CD4-positive, alpha-beta T cell (primary cell): Measurements from ENCODE around the gene KLHL14. TPM values are rescaled to one million over a fixed set of nuclear protein-coding genes. Genes with fewer than 3 reads are reported as not detected.

ENCODE experiments used
- ATAC-seq: fragments of 200-7000 bp; cut with Tn5 transposase; one replicate; pipeline ENCODE4 v1.10.0; 2022; ENCODE audit warnings: mild to moderate bottlenecking; ENCODE audit not compliant: poor library complexity
- CTCF ChIA-PET: fragments of 350-600 bp; sonication (Branson Sonifier 250); formaldehyde crosslinking; loops from one replicate; lab custom pipeline; 2021; ENCODE audit warnings: antibody characterized with exemption, inconsistent platforms; lab: Charles Lee
- POLR2A ChIA-PET: fragments of 350-600 bp; sonication (Branson Sonifier 250); formaldehyde crosslinking; loops from one replicate; lab custom pipeline; 2021; ENCODE audit warnings: antibody characterized with exemption, inconsistent platforms; lab: Charles Lee
- DNase-seq, 14 experiments: peaks; one replicate each; pipeline ENCODE4 v3.0.0-alpha.2; 2013 to 2020; ENCODE audit warnings: mixed read lengths in 2 of 14
- H3K27ac ChIP-seq, 2 donors: one replicate each; pipeline versions ENCODE4 v1.5.1 to v1.7.0; 2013; ENCODE audit warnings: low read length in 2 of 2, low read depth in 1 of 2, mild to moderate bottlenecking in 1 of 2
- H3K27me3 ChIP-seq, 2 experiments: 1 replicate in 1 of 2; 2 replicates in 1 of 2; pipeline versions ENCODE4 v1.6.1 to v1.7.0; 2013; ENCODE audit warnings: low read length in 2 of 2, control low read depth in 1 of 2, mild to moderate bottlenecking in 1 of 2, moderate library complexity in 1 of 2; ENCODE audit not compliant: insufficient read depth in 2 of 2, control insufficient read depth in 1 of 2
- H3K36me3 ChIP-seq: one replicate; pipeline ENCODE4 v1.6.1; 2013; ENCODE audit warnings: low read length, control low read depth; ENCODE audit not compliant: insufficient read depth
- H3K4me1 ChIP-seq: one replicate; pipeline ENCODE4 v1.6.1; 2013; ENCODE audit warnings: low read length, control low read depth; ENCODE audit not compliant: insufficient read depth
- H3K4me3 ChIP-seq: one replicate; pipeline ENCODE4 v1.5.1; 2013; ENCODE audit warnings: mild to moderate bottlenecking, low read length, moderate library complexity
- H3K9me3 ChIP-seq, 2 experiments: 1 replicate in 1 of 2; 2 replicates in 1 of 2; pipeline versions ENCODE4 v1.6.1 to v1.7.0; 2013; ENCODE audit warnings: low read length in 2 of 2, mild to moderate bottlenecking in 2 of 2, control low read depth in 1 of 2, moderate library complexity in 1 of 2; ENCODE audit not compliant: control insufficient read depth in 1 of 2, insufficient read depth in 1 of 2
- H3K27ac Mint-ChIP-seq: one replicate; pipeline ENCODE4 v1.8.0; 2020; ENCODE audit warnings: mixed read lengths
- H3K27me3 Mint-ChIP-seq: one replicate; pipeline ENCODE4 v1.8.0; 2021; ENCODE audit warnings: mixed read lengths
- H3K36me3 Mint-ChIP-seq: one replicate; pipeline ENCODE4 v1.8.0; 2021; ENCODE audit warnings: low read depth, mixed read lengths
- H3K4me1 Mint-ChIP-seq: one replicate; pipeline ENCODE4 v1.8.0; 2021; ENCODE audit warnings: low read depth, mixed read lengths
- H3K4me3 Mint-ChIP-seq: one replicate; pipeline ENCODE4 v1.8.0; 2020; ENCODE audit warnings: mild to moderate bottlenecking, mixed read lengths
- H3K9me3 Mint-ChIP-seq: one replicate; pipeline ENCODE4 v1.8.0; 2020; ENCODE audit warnings: mixed read lengths
- CTCF ChIP-seq: fragments of 200-600 bp; IDR thresholded peaks from one replicate; pipeline ENCODE4 v1.8.0; 2022; ENCODE audit warnings: antibody characterized with exemption, mild to moderate bottlenecking
- intact Hi-C, 2 experiments: fragments of 100-400 bp; cut with DNase I in 1 of 2; cut with micrococcal nuclease in 1 of 2; formaldehyde crosslinking; loops; one replicate each; pipeline versions ENCODE4 v1.15.1 to v1.9.0; 2023 to 2025; cut with DNase I, micrococcal nuclease
- total RNA-seq, 174 experiments: library from RNA in 2 of 174; stranded (reverse) in 2 of 174; gene quantifications; one replicate each; pipeline ENCODE4 v1.2.3 and lab custom pipeline; 2021 to 2026

Gene KLHL14
- total RNA-seq, 2 experiments from 2014 or later = not detected

DNA sequence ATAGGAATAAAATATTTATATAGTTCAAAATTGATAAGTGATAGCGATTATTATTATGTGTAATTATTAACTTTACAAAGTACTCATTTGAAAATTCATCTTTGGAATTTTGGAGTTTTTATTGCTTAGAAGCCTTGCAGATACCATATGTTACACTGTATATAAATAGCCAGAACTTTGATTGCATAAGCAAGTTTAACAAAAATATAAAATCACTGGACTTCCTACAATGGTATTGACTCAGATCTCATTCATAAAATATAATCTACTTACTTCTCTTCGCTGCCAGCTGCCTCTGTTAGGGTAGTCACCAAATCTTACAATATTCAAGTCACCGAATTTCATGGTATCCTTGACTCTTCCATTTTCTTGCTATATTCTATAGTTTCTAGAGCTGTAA lies 22.5 kb downstream of the KLHL14 start:
- ChIA-PET POLR2A (no interaction called here), CTCF (no interaction called here)
- DNase-seq (no peak), ATAC-seq (no peak)
- H3K4me3 Mint-ChIP-seq = no peak overlapping the region
- H3K4me1 Mint-ChIP-seq = no peaks in the 10 kb centered on the region
- Histone ChIP-seq H3K4me3 (no peak overlapping the region), H3K27ac (no peak overlapping the region), H3K4me1 (no peaks in the 10 kb centered on the region), H3K9me3 (no peaks in the 10 kb centered on the region), H3K27me3 (no peaks in the 10 kb centered on the region), H3K36me3 (no peaks in the 10 kb centered on the region)
- no peak for TF ChIP-seq CTCF
- H3K36me3 Mint-ChIP-seq = no peaks in the 10 kb centered on the region
- intact Hi-C loops = no loop called here
- peaks cover 19% of the 10 kb centered on the region for H3K27me3 Mint-ChIP-seq
- H3K27ac Mint-ChIP-seq = no peak overlapping the region
- H3K9me3 Mint-ChIP-seq = no peaks in the 10 kb centered on the region

- Mint-ChIP-seq H3K27me3 (peaks cover 19% of the 10 kb centered on the region), H3K9me3 (no peaks in the 10 kb centered on the region), H3K36me3 (no peaks in the 10 kb centered on the region), H3K4me1 (no peaks in the 10 kb centered on the region), H3K4me3 (no peak overlapping the region), H3K27ac (no peak overlapping the region)
- TF ChIP-seq CTCF = no peak
- ATAC-seq (no peak), DNase-seq (no peak)
- Histone ChIP-seq H3K9me3 (no peaks in the 10 kb centered on the region), H3K36me3 (no peaks in the 10 kb centered on the region), H3K4me3 (no peak overlapping the region), H3K4me1 (no peaks in the 10 kb centered on the region), H3K27me3 (no peaks in the 10 kb centered on the region), H3K27ac (no peak overlapping the region)
- ChIA-PET CTCF (no interaction called here), POLR2A (no interaction called here)
- intact Hi-C loops = no loop called here
Measured at GRCh38 chr18:32749809-32750208, 23.0 kb downstream of the KLHL14 start.

GRCh38 chr18:32742579-32742978 lies 30.2 kb downstream of the KLHL14 start:
- ATAC-seq (no peak), DNase-seq (no peak)
- H3K9me3 Mint-ChIP-seq = no peaks in the 10 kb centered on the region
- H3K4me3 ChIP-seq = no peak overlapping the region
- H3K36me3 Mint-ChIP-seq = no peaks in the 10 kb centered on the region
- H3K4me1 Mint-ChIP-seq = no peaks in the 10 kb centered on the region
- ChIA-PET CTCF (no interaction called here), POLR2A (no interaction called here)
- peaks cover 0 to 2% of the 10 kb centered on the region in 2 experiments for H3K27me3 ChIP-seq
- H3K27ac ChIP-seq = no peak overlapping the region
- intact Hi-C loops = no loop called here
- no peak for TF ChIP-seq CTCF
- no peaks in the 10 kb centered on the region for H3K9me3 ChIP-seq
- no peak overlapping the region for H3K4me3 Mint-ChIP-seq
- no peaks in the 10 kb centered on the region for H3K36me3 ChIP-seq
- peaks cover 8% of the 10 kb centered on the region for H3K27me3 Mint-ChIP-seq
- no peak overlapping the region for H3K27ac Mint-ChIP-seq
- H3K4me1 ChIP-seq = no peaks in the 10 kb centered on the region
